ENCODE results near the gene HMX1.

The HMX1 gene

GRCh38 chr4:8870647-8871416 is 807 bp downstream of the HMX1 start:
- TF ChIP-seq PAX5 (IDR thresholded peaks at IDR 0.05; ENCODE audit: insufficient read depth, low read length, severe bottlenecking) (no peak), POU2F2 (IDR thresholded peaks at IDR 0.05; ENCODE audit: low read depth, low read length) (no peak), SPI1 (IDR thresholded peaks at IDR 0.05; ENCODE audit: low read depth, low read length) (no peak), TAF1 (IDR thresholded peaks at IDR 0.05; ENCODE audit: low read depth, low read length) (no peak), POLR2A (IDR thresholded peaks at IDR 0.05; ENCODE audit: low read depth, low read length) (no peak), POLR2AphosphoS5 (IDR thresholded peaks at IDR 0.05; ENCODE audit: low read depth, low read length) (no peak)
- DNase-seq (ENCODE audit: insufficient read length, low spot score): no peak
- FAIRE-seq: no peak

- TF ChIP-seq TAF1 (IDR thresholded peaks at IDR 0.05; ENCODE audit: low read depth, low read length) (no peak), SPI1 (IDR thresholded peaks at IDR 0.05; ENCODE audit: low read depth, low read length) (no peak), POU2F2 (IDR thresholded peaks at IDR 0.05; ENCODE audit: low read depth, low read length) (no peak), POLR2A (IDR thresholded peaks at IDR 0.05; ENCODE audit: low read depth, low read length) (no peak), POLR2AphosphoS5 (IDR thresholded peaks at IDR 0.05; ENCODE audit: low read depth, low read length) (no peak), PAX5 (IDR thresholded peaks at IDR 0.05; ENCODE audit: insufficient read depth, low read length, severe bottlenecking) (no peak)
- no peak for DNase-seq (ENCODE audit: insufficient read length, low spot score)
- no peak for FAIRE-seq
Observed at GRCh38 chr4:8869898-8870646, 1.6 kb downstream of the HMX1 start.

GRCh38 chr4:8869002-8869897 is 2.4 kb downstream of the HMX1 start:
- TF ChIP-seq POLR2AphosphoS5 (IDR thresholded peaks at IDR 0.05; ENCODE audit: low read depth, low read length) (no peak), TAF1 (IDR thresholded peaks at IDR 0.05; ENCODE audit: low read depth, low read length) (no peak), SPI1 (IDR thresholded peaks at IDR 0.05; ENCODE audit: low read depth, low read length) (no peak), POU2F2 (IDR thresholded peaks at IDR 0.05; ENCODE audit: low read depth, low read length) (no peak), PAX5 (IDR thresholded peaks at IDR 0.05; ENCODE audit: insufficient read depth, low read length, severe bottlenecking) (no peak)
- FAIRE-seq (no peak), DNase-seq (ENCODE audit: insufficient read length, low spot score) (no peak)

- no peak for FAIRE-seq
- DNase-seq (ENCODE audit: insufficient read length, low spot score): no peak
- no peak for TF ChIP-seq POLR2AphosphoS5 (IDR thresholded peaks at IDR 0.05; ENCODE audit: low read depth, low read length)
- TF ChIP-seq SPI1 (IDR thresholded peaks at IDR 0.05; ENCODE audit: low read depth, low read length): no peak
- no peak for TF ChIP-seq PAX5 (IDR thresholded peaks at IDR 0.05; ENCODE audit: insufficient read depth, low read length, severe bottlenecking)
- no peak for TF ChIP-seq POLR2A (IDR thresholded peaks at IDR 0.05; ENCODE audit: low read depth, low read length)
- TF ChIP-seq TAF1 (IDR thresholded peaks at IDR 0.05; ENCODE audit: low read depth, low read length): no peak
- TF ChIP-seq POU2F2 (IDR thresholded peaks at IDR 0.05; ENCODE audit: low read depth, low read length): no peak
Observed at GRCh38 chr4:8868321-8869001, 3.2 kb downstream of the HMX1 start.

- TF ChIP-seq POU2F2 (IDR thresholded peaks at IDR 0.05; ENCODE audit: low read depth, low read length): no peak
- FAIRE-seq: no peak
- DNase-seq (ENCODE audit: insufficient read length, low spot score): no peak
Observed at GRCh38 chr4:8867624-8868320, 3.9 kb downstream of the HMX1 start.

GRCh38 chr4:8866828-8867623 is 4.6 kb downstream of the HMX1 start:
- TF ChIP-seq POLR2AphosphoS5 (IDR thresholded peaks at IDR 0.05; ENCODE audit: low read depth, low read length): no peak
- no peak for TF ChIP-seq PAX5 (IDR thresholded peaks at IDR 0.05; ENCODE audit: insufficient read depth, low read length, severe bottlenecking)
- TF ChIP-seq TAF1 (IDR thresholded peaks at IDR 0.05; ENCODE audit: low read depth, low read length): no peak
- no peak for TF ChIP-seq POLR2A (IDR thresholded peaks at IDR 0.05; ENCODE audit: low read depth, low read length)
- no peak for TF ChIP-seq POU2F2 (IDR thresholded peaks at IDR 0.05; ENCODE audit: low read depth, low read length)
- no peak for TF ChIP-seq SPI1 (IDR thresholded peaks at IDR 0.05; ENCODE audit: low read depth, low read length)
- DNase-seq (ENCODE audit: insufficient read length, low spot score) (no peak), FAIRE-seq (no peak)

GRCh38 chr4:8866421-8866820 is 5.2 kb downstream of the HMX1 start:
- FAIRE-seq: no peak
- TF ChIP-seq TAF1 (IDR thresholded peaks at IDR 0.05; ENCODE audit: low read depth, low read length) (no peak), POU2F2 (IDR thresholded peaks at IDR 0.05; ENCODE audit: low read depth, low read length) (no peak), POLR2A (IDR thresholded peaks at IDR 0.05; ENCODE audit: low read depth, low read length) (no peak)
- DNase-seq (ENCODE audit: insufficient read length, low spot score): no peak

- TF ChIP-seq TAF1 (IDR thresholded peaks at IDR 0.05; ENCODE audit: low read depth, low read length): no peak
- no peak for TF ChIP-seq PAX5 (IDR thresholded peaks at IDR 0.05; ENCODE audit: insufficient read depth, low read length, severe bottlenecking)
- no peak for TF ChIP-seq SPI1 (IDR thresholded peaks at IDR 0.05; ENCODE audit: low read depth, low read length)
- TF ChIP-seq POU2F2 (IDR thresholded peaks at IDR 0.05; ENCODE audit: low read depth, low read length): no peak
- no peak for TF ChIP-seq POLR2A (IDR thresholded peaks at IDR 0.05; ENCODE audit: low read depth, low read length)
- TF ChIP-seq POLR2AphosphoS5 (IDR thresholded peaks at IDR 0.05; ENCODE audit: low read depth, low read length): no peak
- FAIRE-seq (no peak), DNase-seq (ENCODE audit: insufficient read length, low spot score) (no peak)
Observed at GRCh38 chr4:8865681-8866310, 5.8 kb downstream of the HMX1 start.

Data from GM12891 (cell line).